HG02981 (cell line): ENCODE data around the gene FTO.

Experiments used
- ATAC-seq: cut with Tn5 transposase; IDR thresholded peaks from one replicate; pipeline ENCODE4 v1.9.1; 2021; ENCODE audit warnings: mild to moderate bottlenecking, moderate library complexity; ENCODE audit not compliant: unreplicated experiment

FTO gene

GRCh38 chr16:53922807-53923571 is 219.0 kb downstream of the FTO start:
- ATAC-seq, result no peak

GRCh38 chr16:53924331-53925106 is 220.6 kb downstream of the FTO start:
- ATAC-seq, result no peak

GRCh38 chr16:53925107-53925410 is 221.1 kb downstream of the FTO start:
- no peak for ATAC-seq

GRCh38 chr16:53925526-53925925 is 221.6 kb downstream of the FTO start:
- no peak for ATAC-seq

- no peak for ATAC-seq
Observed at GRCh38 chr16:53926209-53926608, 222.3 kb downstream of the FTO start.

- no peak for ATAC-seq
Observed at GRCh38 chr16:53932975-53933374, 229.0 kb downstream of the FTO start.

GRCh38 chr16:53933407-53933806 is 229.5 kb downstream of the FTO start:
- ATAC-seq, result no peak

- ATAC-seq, result no peak
Observed at GRCh38 chr16:53936052-53936451, 232.1 kb downstream of the FTO start.

- ATAC-seq, result no peak
Observed at GRCh38 chr16:53936529-53936928, 232.6 kb downstream of the FTO start.

GRCh38 chr16:53937161-53937880 is 233.4 kb downstream of the FTO start:
- ATAC-seq, result no peak

GRCh38 chr16:53944025-53944424 is 240.1 kb downstream of the FTO start:
- no peak for ATAC-seq

- ATAC-seq, result no peak
Observed at GRCh38 chr16:53945996-53946395, 242.0 kb downstream of the FTO start.

GRCh38 chr16:53946746-53947386 is 242.9 kb downstream of the FTO start:
- ATAC-seq, result no peak

GRCh38 chr16:53947642-53948041 is 243.7 kb downstream of the FTO start:
- ATAC-seq, result no peak

GRCh38 chr16:53948326-53948725 is 244.4 kb downstream of the FTO start:
- ATAC-seq, result no peak

- ATAC-seq, result no peak
Observed at GRCh38 chr16:53948734-53949430, 244.9 kb downstream of the FTO start.

GRCh38 chr16:53949715-53950410 is 245.9 kb downstream of the FTO start:
- ATAC-seq, result no peak

GRCh38 chr16:53950677-53951076 is 246.7 kb downstream of the FTO start:
- no peak for ATAC-seq

GRCh38 chr16:53952215-53953208 is 248.6 kb downstream of the FTO start:
- peak; percentile 72 for ATAC-seq
